Endothelial cell of umbilical vein (primary cell): ENCODE measurements around the gene CDYL. TPM values are rescaled to one million over a fixed set of nuclear protein-coding genes. Genes with fewer than 3 reads are reported as not detected.

Source experiments
- BruUV-seq: library from RNA; stranded (reverse); fragments of 400-500 nt; replicated peaks from 2 replicates; lab custom pipeline; 2021; lab: Mats Ljungman, UMichigan
- CTCF ChIA-PET: fragments of 300-600, 350-600 bp; sonication (Branson Sonifier 250); formaldehyde crosslinking; loops from one replicate; lab custom pipeline; 2021; ENCODE audit warnings: antibody characterized with exemption, inconsistent platforms; lab: Charles Lee
- POLR2A ChIA-PET: fragments of 300-600, 350-600 bp; sonication (Branson Sonifier 250); formaldehyde crosslinking; loops from one replicate; lab custom pipeline; 2021; ENCODE audit warnings: antibody characterized with exemption, inconsistent platforms; lab: Charles Lee
- DNase-seq: peaks from one replicate; pipeline ENCODE4 v3.0.0-alpha.2; 2011; ENCODE audit warnings: low read depth, low spot score
- FAIRE-seq: peaks from 2 replicates; lab custom pipeline; 2011; peaks lifted over from hg19 to GRCh38; lab: Jason Lieb, UNC
- H2AFZ ChIP-seq: 2 replicates; pipeline ENCODE4 v1.6.0; 2012; ENCODE audit warnings: low read depth, low read length, control low read depth, inconsistent platforms
- H3K27ac ChIP-seq: 2 replicates; pipeline ENCODE4 v1.5.1; 2011; ENCODE audit warnings: low read depth, mild to moderate bottlenecking, control low read depth, low read length, moderate library complexity; ENCODE audit not compliant: insufficient read depth
- H3K27me3 ChIP-seq, 2 experiments: 2 replicates each; pipeline versions ENCODE4 v1.6.0 to v1.6.1; 2011; ENCODE audit warnings: low read length in 2 of 2, mixed read lengths in 1 of 2; ENCODE audit not compliant: control insufficient read depth in 2 of 2, insufficient read depth in 2 of 2
- H3K36me3 ChIP-seq, 2 experiments: 2 replicates in 1 of 2; 3 replicates in 1 of 2; pipeline ENCODE4 v1.5.1; 2011; ENCODE audit warnings: low read length in 2 of 2, mild to moderate bottlenecking in 1 of 2, moderate library complexity in 1 of 2; ENCODE audit not compliant: control insufficient read depth in 2 of 2, insufficient read depth in 2 of 2; ENCODE audit errors: extremely low read depth in 1 of 2
- H3K4me1 ChIP-seq: 3 replicates; pipeline ENCODE4 v1.5.1; 2011; ENCODE audit warnings: mild to moderate bottlenecking, low read length; ENCODE audit not compliant: control insufficient read depth, insufficient read depth; ENCODE audit errors: extremely low read depth
- H3K4me2 ChIP-seq: 2 replicates; pipeline ENCODE4 v1.6.1; 2011; ENCODE audit warnings: low read length, control low read depth, mixed read lengths; ENCODE audit not compliant: insufficient read depth
- H3K4me3 ChIP-seq, 3 experiments: fragments of 200-600 bp in 1 of 3; sonication (generic), shearing (Covaris generic) in 1 of 3; replicated peaks in 1 of 3; 2 replicates each; pipeline ENCODE4 v1.5.1; 2011 to 2016; ENCODE audit warnings: control low read depth in 3 of 3, low read length in 3 of 3, mild to moderate bottlenecking in 2 of 3, inconsistent platforms in 1 of 3, low read depth in 1 of 3, moderate library complexity in 1 of 3; ENCODE audit not compliant: insufficient read depth in 1 of 3
- H3K79me2 ChIP-seq: 2 replicates; pipeline ENCODE4 v1.6.0; 2012; ENCODE audit warnings: low read length, inconsistent platforms; ENCODE audit not compliant: control insufficient read depth, insufficient read depth
- H3K9ac ChIP-seq: replicated peaks from 2 replicates; pipeline ENCODE3; 2011; ENCODE audit warnings: low read length, control low read depth; ENCODE audit not compliant: insufficient read depth; ENCODE audit errors: extremely low read depth
- H3K9me1 ChIP-seq: replicated peaks from 3 replicates; pipeline ENCODE4 v1.6.0; 2011; ENCODE audit warnings: mild to moderate bottlenecking, low read length; ENCODE audit not compliant: control insufficient read depth, insufficient read depth; ENCODE audit errors: extremely low read depth
- H3K9me3 ChIP-seq: replicated peaks from 2 replicates; pipeline ENCODE4 v1.5.1; 2012; ENCODE audit warnings: low read length, inconsistent platforms; ENCODE audit not compliant: control insufficient read depth, insufficient read depth
- H4K20me1 ChIP-seq: replicated peaks from 2 replicates; pipeline ENCODE3; 2011; ENCODE audit warnings: mild to moderate bottlenecking, low read length; ENCODE audit not compliant: control insufficient read depth, insufficient read depth; ENCODE audit errors: extremely low read depth
- CTCF ChIP-seq, 2 donors: IDR thresholded peaks; 1 replicate in 1 of 2; 2 replicates in 1 of 2; pipeline ENCODE4 v1.5.1; 2011; ENCODE audit warnings: low read length in 2 of 2, mild to moderate bottlenecking in 2 of 2, moderate library complexity in 2 of 2, control low read depth in 1 of 2, inconsistent platforms in 1 of 2, low read depth in 1 of 2; ENCODE audit not compliant: insufficient read depth in 1 of 2; ENCODE audit errors: extremely low read depth in 1 of 2
- EZH2 ChIP-seq: IDR thresholded peaks from 2 replicates; pipeline ENCODE4 v1.6.1; 2012; ENCODE audit warnings: borderline replicate concordance, low read depth, mild to moderate bottlenecking, moderate library complexity, low read length, inconsistent platforms; ENCODE audit not compliant: severe bottlenecking
- FOS ChIP-seq: IDR thresholded peaks from 2 replicates; pipeline ENCODE4 v1.6.1; 2011; ENCODE audit warnings: mild to moderate bottlenecking, low read length, moderate library complexity, borderline replicate concordance; ENCODE audit not compliant: insufficient read depth
- GATA2 ChIP-seq: IDR thresholded peaks from 2 replicates; pipeline ENCODE4 v1.7.0; 2011; ENCODE audit warnings: low read depth, mild to moderate bottlenecking, moderate library complexity, mixed read lengths, low read length; ENCODE audit not compliant: insufficient read length, insufficient read depth
- JUN ChIP-seq: IDR thresholded peaks from 2 replicates; pipeline ENCODE4 v1.6.1; 2011; ENCODE audit warnings: borderline replicate concordance, low read depth; ENCODE audit not compliant: insufficient read length, insufficient read depth
- MAX ChIP-seq: IDR thresholded peaks from 2 replicates; pipeline ENCODE4 v1.6.1; 2011; ENCODE audit not compliant: insufficient read depth, insufficient read length
- MYC ChIP-seq: IDR thresholded peaks from one replicate; pipeline ENCODE4 v1.6.1; 2011; ENCODE audit warnings: mild to moderate bottlenecking, low read depth, low read length
- POLR2A ChIP-seq: IDR thresholded peaks from 2 replicates; pipeline ENCODE4 v1.6.1; 2012; ENCODE audit warnings: low read depth, mild to moderate bottlenecking, control low read depth, low read length
- POLR2AphosphoS5 ChIP-seq: IDR thresholded peaks from 2 replicates; pipeline ENCODE4 v1.6.1; 2012; ENCODE audit warnings: low read depth, mild to moderate bottlenecking, control low read depth, low read length, moderate library complexity; ENCODE audit not compliant: insufficient read depth
- dilution Hi-C: fragments of 300-500 bp; cut with MboI; formaldehyde crosslinking; loops from one replicate; pipeline ENCODE4 v1.15.0; 2019; ENCODE audit warnings: low sequenced_read_pairs; ENCODE audit not compliant: extremely low pct_ligation_motif_present
- intact Hi-C: fragments of 100-400 bp; cut with micrococcal nuclease; formaldehyde crosslinking; loops from one replicate; pipeline ENCODE4 v1.10.0; 2022
- polyA plus RNA-seq, 4 experiments: library from polyadenylated mRNA; depleted of rRNA in 3 of 4; stranded (reverse) in 3 of 4; unstranded in 1 of 4; fragments of >200 nt; gene quantifications; 2 replicates each; pipeline versions ENCODE4 v1.2.1 to v1.2.3, GENCODE V29; 2011 to 2012; ENCODE audit warnings: missing spikeins in 1 of 4
- total RNA-seq: library from RNA; stranded (reverse); gene quantifications from 2 replicates; pipeline ENCODE4 v1.2.3, GENCODE V29; 2021

CDYL gene
- total and polyA plus RNA-seq, 2 donors (not counting 3 experiments of a cell fraction or from before 2014, with no cell fraction given): 10.2 to 35.6 TPM

DNA sequence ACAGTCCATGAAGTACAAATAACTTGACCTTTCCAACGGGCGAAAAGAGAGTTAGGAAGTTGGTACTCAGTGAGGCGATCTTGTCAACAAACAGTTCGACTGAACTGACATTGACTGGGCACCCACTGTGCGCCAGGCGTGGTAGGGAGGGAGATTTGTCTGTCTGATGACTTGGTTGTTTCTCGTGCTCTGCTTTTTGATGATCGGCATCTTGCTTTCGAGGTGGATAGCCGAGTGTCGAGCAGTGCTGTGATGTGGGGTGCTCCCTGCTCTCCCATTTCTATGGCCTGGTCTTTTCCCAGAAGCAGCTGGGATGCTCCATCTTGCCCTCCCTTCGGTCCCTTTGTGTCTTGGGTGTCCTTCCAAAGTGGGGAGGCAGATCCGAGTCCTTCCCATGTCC is 197.2 kb downstream of the CDYL start:
- BruUV-seq: no TSS peak
- FAIRE-seq (no peak), DNase-seq (no peak)
- Histone ChIP-seq H3K27ac (no peak overlapping the region), H3K4me3 (no peak overlapping the region), H3K27me3 (peaks cover 11 to 12% of the 10 kb centered on the region in 2 experiments), H3K36me3 (no peaks in the 10 kb centered on the region), H3K79me2 (no peaks in the 10 kb centered on the region), H2AFZ (no peak overlapping the region), H3K4me2 (no peak overlapping the region), H3K9me1 (no peaks in the 10 kb centered on the region), H4K20me1 (no peaks in the 10 kb centered on the region), H3K9ac (no peak overlapping the region), H3K4me1 (no peaks in the 10 kb centered on the region), H3K9me3 (no peaks in the 10 kb centered on the region)
- dilution Hi-C loops (no loop called here), intact Hi-C loops (no loop called here)
- TF ChIP-seq EZH2 (no peak), JUN (no peak), POLR2A (no peak), GATA2 (no peak), MAX (no peak), POLR2AphosphoS5 (no peak), MYC (no peak), FOS (no peak), CTCF (IDR thresholded peaks at IDR 0.05; ENCODE audit: extremely low read depth in 1 of 2, insufficient read depth in 1 of 2, low read depth in 1 of 2, low read length in 2 of 2) (no peak)
- ChIA-PET CTCF (interaction anchor here (1.1 to 1.6 kb wide), 2 partner anchors 8 to 10 kb away, joined by 3 to 4 read pairs; no protein-coding TSS in a partner anchor), POLR2A (no interaction called here)
